GM21825 (cell line): ENCODE measurements around the gene TNNC1.

Experiments
- ATAC-seq: cut with Tn5 transposase; IDR thresholded peaks from one replicate; pipeline ENCODE4 v1.9.1; 2021; ENCODE audit warnings: mild to moderate bottlenecking, moderate library complexity; ENCODE audit not compliant: unreplicated experiment

The TNNC1 gene

GRCh38 chr3:52432691-52433141 lies 21.1 kb downstream of the TNNC1 start:
- no peak for ATAC-seq

DNA sequence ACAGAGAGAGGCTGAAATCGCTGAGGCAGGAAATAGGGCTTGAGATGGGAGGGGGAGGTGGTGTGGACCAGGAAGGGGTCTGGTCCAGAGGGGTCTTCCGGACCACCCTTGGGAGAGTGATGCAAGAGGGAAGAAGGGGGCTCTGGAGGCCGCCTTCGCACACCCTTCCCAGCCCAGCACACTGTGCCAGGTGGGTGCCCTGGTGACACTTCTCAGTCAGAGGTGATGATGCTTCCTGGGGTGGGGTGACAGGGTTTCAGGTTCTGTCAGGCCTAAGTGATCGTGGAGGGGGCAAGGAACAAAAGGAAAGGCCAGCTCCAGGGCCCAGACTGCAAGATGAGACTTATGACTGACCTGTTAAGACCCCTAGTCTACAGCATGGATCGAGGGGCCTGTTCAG lies 21.6 kb downstream of the TNNC1 start:
- no peak for ATAC-seq

DNA sequence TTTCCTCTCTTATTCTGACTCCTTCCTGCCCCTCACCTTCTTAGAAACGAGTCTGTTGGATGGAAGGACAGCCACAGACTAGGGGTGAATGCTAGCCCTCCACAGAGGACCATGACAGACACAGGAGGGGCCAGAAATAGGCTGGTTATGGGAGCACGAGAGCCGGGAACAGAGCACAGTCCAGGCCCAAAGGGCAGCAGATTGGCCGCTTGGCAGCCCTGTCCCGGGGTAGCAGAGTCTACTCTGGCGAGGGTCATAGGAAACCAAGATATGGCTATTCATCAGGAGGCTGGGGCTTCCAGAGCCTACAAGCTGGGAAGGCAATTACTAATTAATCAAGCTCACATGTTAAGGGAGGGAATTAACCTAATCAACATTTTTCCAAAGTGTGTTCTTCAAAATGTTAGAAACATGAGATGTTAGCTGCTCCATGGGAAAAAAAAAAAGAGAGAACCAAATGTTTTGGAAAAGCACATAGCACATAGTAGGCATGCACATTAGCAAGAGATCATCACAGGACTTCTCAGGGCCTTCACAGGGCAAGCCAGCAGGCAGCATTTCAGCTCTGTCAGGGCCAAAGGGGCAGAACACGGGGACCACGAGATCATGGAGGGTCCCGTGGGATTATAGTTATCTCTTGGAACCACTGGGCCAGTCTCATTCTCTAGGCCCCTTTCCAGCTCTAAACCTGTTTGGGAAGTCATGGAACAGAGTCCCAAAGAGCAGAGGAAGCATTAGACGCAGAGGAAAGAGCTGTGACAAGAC lies 22.2 kb downstream of the TNNC1 start:
- no peak for ATAC-seq

DNA sequence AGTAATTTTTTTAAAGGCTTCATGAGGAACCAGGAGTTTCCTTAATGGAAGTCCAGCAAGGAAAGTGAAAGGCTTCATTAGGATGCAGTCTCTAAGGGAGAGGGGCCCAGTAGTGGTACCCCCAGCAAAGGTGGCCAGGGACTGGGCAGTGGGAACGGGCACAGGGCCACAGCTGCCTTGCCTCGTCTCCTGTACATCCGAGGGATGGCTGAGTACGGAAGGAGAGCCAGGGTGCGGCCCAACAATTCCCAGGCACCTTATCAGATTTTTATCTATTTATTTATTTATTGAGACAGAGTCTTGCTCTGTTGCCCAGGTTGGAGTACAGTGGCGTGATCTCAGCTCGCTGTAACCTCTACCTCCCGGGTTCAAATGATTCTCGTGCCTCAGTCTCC lies 23.4 kb downstream of the TNNC1 start:
- ATAC-seq: no peak

GRCh38 chr3:52429779-52430415 lies 23.9 kb downstream of the TNNC1 start:
- no peak for ATAC-seq

GRCh38 chr3:52429031-52429430 lies 24.8 kb downstream of the TNNC1 start:
- no peak for ATAC-seq

GRCh38 chr3:52428151-52429005 lies 25.5 kb downstream of the TNNC1 start:
- no peak for ATAC-seq

GRCh38 chr3:52423173-52423572 lies 30.7 kb downstream of the TNNC1 start:
- no peak for ATAC-seq

GRCh38 chr3:52422669-52423068 lies 31.2 kb downstream of the TNNC1 start:
- ATAC-seq: no peak

DNA sequence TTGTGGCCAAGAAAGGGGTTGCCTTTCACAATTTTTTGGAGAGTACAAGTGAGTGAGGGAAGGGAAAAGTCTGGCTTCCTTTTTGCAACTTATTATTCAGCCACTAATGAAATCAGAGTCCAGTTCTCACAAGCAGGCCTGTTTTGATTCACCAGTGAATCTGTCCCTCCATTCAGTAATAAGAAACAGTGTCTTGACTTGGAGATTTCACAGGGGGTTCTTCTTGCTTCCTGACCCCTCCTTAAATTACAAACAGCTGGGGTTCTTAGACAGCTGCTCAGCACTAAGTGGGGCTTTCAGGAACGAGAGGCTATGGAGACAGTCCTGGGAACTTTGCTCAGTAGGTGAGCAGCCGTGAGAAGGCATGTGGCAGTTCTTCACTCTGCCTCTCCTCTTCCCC lies 33.5 kb downstream of the TNNC1 start:
- ATAC-seq: no peak

GRCh38 chr3:52415800-52416199 lies 38.0 kb downstream of the TNNC1 start:
- no peak for ATAC-seq

GRCh38 chr3:52408466-52408865 lies 45.4 kb downstream of the TNNC1 start:
- ATAC-seq: no peak

DNA sequence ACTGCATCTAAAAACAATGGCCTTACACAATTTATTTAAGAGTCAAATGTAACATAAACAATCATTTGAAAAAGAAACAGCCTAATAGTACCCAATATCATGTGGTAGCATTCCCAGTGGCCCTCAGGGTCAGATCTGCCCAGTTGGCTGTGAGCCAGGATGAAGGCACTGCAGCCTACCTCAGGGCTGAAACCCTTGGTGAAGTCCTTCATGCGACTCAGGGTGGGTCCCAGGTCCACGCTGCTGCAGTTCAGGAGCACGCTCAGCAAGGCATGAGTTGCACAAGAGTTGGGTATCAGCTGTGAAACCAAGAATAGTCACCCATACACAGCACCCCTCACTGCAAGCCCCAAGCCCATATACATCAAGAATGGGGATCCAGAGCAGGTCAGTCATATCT lies 46.1 kb downstream of the TNNC1 start:
- no peak for ATAC-seq

GRCh38 chr3:52406791-52407510 lies 46.9 kb downstream of the TNNC1 start:
- ATAC-seq: no peak

DNA sequence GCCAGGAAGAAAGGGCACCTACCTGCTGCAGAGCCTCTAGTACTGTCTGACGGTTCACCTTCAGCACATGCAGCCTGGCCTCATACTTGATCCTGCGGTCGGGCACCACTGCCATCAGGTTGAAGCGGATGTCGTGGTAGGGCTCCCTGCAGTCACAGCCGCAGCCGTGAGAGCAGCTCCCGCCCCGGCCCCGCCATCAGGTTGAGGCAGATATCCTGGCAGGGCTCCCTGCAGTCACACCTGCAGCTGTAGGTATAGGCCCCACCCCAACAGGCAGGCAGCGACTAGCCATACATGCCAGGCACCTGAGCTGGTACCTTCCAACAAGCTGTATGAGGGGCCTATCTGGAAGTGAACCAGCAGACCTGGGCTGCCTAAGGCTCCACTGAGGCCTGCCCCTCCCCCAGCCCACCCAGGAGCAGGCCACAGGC lies 47.6 kb downstream of the TNNC1 start:
- ATAC-seq: no peak

DNA sequence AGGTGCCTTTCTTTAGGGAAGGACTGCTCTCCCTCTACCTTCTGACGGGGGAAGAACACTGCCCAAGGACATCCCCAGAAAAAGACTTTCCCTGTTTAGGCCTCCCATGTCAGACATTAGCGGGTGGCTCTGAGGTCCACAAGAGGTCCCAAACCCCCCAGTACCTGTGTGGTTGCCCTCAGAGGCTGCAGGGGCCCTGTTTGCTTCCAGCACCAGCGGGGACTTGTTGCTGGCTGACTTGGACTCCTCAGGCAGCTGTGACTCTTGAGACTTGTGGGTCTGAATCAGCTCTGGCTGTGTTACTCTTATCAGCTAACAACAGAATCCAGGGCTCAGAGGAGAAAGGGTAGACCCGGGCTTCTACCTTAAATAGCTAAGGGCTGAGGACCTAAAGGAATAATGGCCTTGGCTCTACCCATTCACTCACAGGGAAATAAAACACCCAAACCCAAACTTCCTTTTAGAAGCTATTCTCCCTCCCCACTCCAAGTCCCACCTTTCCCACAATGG lies 48.2 kb downstream of the TNNC1 start:
- no peak for ATAC-seq

GRCh38 chr3:52405066-52405465 lies 48.8 kb downstream of the TNNC1 start:
- ATAC-seq: no peak

DNA sequence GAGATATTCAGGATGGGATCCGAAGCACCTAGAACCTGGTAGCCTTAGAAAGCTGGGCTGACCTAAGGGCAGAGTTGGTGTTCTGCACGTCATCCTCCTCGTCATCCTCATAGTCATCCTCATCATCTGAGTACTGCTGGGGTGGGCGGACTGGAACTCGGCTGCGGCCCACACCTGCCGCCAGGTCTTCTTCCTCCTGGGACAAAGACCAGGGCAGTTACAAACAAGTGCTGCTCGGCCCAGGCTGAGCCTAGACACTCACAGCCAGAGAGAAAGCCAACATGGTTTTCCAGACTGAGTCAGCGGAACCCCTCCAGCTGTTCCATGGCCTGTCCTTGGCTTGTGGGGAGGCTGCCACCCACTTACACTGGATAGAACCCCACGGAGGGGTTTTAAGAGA lies 49.5 kb downstream of the TNNC1 start:
- ATAC-seq: no peak

- ATAC-seq: no peak
Observed at GRCh38 chr3:52403955-52404354, 49.9 kb downstream of the TNNC1 start.

- ATAC-seq: no peak
Observed at GRCh38 chr3:52403271-52403841, 50.5 kb downstream of the TNNC1 start.
